Bronchial epithelial cell (primary cell): ENCODE data around the gene HRH2. TPM values are rescaled to one million over a fixed set of nuclear protein-coding genes. Genes with fewer than 3 reads are reported as not detected.

Experiments
- DNase-seq: peaks from one replicate; pipeline ENCODE4 v3.0.0-alpha.2; 2010; ENCODE audit warnings: low read depth
- FAIRE-seq: peaks from 2 replicates; lab custom pipeline; 2011; peaks lifted over from hg19 to GRCh38; lab: Jason Lieb, UNC
- H3K27me3 ChIP-seq: 2 replicates; pipeline ENCODE4 v1.5.1; 2011; ENCODE audit warnings: low read length; ENCODE audit not compliant: control insufficient read depth, insufficient read depth
- H3K36me3 ChIP-seq: 2 replicates; pipeline ENCODE4 v1.5.1; 2011; ENCODE audit warnings: low read length; ENCODE audit not compliant: control insufficient read depth, insufficient read depth
- H3K4me3 ChIP-seq: 2 replicates; pipeline ENCODE4 v1.5.1; 2011; ENCODE audit warnings: mild to moderate bottlenecking, low read depth, low read length, control low read depth
- total RNA-seq: library from RNA; depleted of rRNA; stranded (reverse); fragments of >200 nt; gene quantifications from 2 replicates; pipeline ENCODE4 v1.2.1, GENCODE V29; 2014
- TF ChIP-seq, protein P1 (sequence below): IDR thresholded peaks from 2 replicates; pipeline ENCODE4 v1.5.1; 2011; ENCODE audit warnings: mild to moderate bottlenecking, moderate library complexity, low read length, control low read depth, inconsistent platforms; ENCODE audit not compliant: insufficient read depth, severe bottlenecking

Gene HRH2
- total RNA-seq, 1 donor from 2014 or later: not detected

DNA sequence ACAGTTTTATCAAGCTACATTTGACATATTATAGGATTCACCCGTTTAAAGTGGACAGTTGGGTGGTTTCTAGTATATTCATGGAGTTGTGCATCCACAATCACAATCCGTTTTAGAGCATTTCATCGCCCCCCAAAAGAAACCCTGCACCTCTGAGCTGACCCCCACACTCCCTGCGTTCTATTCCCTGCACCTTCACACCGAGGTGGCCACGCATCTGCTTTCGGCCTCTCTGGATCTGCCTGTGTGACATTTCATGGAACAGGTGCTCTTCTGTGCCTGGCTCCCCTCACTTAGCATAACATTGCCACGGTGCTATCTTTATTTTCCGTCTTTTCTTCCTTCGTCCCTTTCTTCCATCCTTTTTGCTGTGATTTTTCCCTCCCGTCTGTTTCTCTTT, 32.7 kb downstream of the HRH2 start:
- no peak for FAIRE-seq

DNA sequence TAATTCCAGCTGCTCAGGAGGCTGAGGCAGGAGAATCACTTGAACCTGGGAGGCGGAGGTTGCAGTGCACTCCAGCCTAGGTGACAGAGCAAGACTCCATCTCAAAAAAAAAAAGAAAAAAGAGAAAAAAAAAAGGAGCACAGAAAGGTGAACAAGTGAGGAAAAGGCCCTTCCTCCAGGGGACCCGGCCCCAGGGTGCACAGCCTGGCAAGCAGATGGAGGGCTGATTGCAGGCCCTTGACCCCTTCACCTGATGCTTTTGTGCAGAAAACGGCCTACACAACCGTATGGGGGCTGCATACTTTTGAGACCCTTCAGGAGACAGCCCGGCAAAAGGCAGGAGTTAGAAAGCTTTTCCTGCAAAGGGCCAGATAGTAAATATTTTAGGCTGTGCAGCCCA, 33.9 kb downstream of the HRH2 start:
- DNase-seq: no peak
- Histone ChIP-seq H3K4me3 (no peak overlapping the region), H3K27me3 (no peaks in the 10 kb centered on the region), H3K36me3 (no peaks in the 10 kb centered on the region)
- TF ChIP-seq, protein P1, sequence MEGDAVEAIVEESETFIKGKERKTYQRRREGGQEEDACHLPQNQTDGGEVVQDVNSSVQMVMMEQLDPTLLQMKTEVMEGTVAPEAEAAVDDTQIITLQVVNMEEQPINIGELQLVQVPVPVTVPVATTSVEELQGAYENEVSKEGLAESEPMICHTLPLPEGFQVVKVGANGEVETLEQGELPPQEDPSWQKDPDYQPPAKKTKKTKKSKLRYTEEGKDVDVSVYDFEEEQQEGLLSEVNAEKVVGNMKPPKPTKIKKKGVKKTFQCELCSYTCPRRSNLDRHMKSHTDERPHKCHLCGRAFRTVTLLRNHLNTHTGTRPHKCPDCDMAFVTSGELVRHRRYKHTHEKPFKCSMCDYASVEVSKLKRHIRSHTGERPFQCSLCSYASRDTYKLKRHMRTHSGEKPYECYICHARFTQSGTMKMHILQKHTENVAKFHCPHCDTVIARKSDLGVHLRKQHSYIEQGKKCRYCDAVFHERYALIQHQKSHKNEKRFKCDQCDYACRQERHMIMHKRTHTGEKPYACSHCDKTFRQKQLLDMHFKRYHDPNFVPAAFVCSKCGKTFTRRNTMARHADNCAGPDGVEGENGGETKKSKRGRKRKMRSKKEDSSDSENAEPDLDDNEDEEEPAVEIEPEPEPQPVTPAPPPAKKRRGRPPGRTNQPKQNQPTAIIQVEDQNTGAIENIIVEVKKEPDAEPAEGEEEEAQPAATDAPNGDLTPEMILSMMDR: no peak
- FAIRE-seq: no peak

More for the DNA sequence above, 32.7 kb downstream of the HRH2 start:
- no peak overlapping the region for H3K4me3 ChIP-seq
- DNase-seq: no peak
- no peaks in the 10 kb centered on the region for H3K27me3 ChIP-seq
- H3K36me3 ChIP-seq: no peaks in the 10 kb centered on the region
- TF ChIP-seq, protein P1: no peak

DNA sequence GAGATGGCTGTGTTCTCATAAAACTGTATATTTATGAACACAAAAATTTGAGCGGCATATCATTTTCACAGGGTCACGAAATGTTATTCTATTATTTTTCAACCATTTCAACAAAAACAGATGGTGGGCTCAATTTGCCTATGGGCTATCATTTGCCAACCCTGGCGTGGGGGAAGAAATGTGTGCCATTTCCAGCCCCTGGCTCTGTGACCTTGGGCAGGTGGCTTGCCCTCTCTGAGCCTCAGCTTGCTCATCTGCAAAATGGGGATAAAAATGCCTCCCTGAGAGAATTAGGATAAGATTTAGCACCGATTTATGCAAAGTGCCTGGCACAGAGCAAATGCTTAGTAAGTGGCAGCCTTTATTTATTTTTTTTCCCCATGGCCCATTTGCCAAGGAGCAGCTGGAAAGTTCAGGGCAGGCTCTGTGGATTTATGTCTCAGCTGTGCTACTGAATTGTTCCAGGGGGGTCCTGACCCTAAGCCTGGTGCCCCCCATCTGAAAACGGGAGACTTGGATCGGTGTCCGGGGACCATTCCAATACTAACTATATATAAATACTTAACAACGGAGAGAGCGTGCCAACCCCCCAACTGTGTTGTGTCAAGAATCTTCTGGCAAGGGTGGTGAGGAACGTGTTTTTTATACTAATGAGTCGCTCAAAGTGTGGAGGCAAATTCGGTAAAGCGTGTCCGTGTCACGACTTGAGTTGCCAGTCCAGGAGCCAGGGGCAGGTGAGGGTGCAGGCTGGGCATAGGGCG, 34.5 kb downstream of the HRH2 start:
- FAIRE-seq (no peak), DNase-seq (no peak)
- no peaks in the 10 kb centered on the region for H3K27me3 ChIP-seq
- TF ChIP-seq, protein P1: no peak
- no peak overlapping the region for H3K4me3 ChIP-seq
- H3K36me3 ChIP-seq: no peaks in the 10 kb centered on the region

DNA sequence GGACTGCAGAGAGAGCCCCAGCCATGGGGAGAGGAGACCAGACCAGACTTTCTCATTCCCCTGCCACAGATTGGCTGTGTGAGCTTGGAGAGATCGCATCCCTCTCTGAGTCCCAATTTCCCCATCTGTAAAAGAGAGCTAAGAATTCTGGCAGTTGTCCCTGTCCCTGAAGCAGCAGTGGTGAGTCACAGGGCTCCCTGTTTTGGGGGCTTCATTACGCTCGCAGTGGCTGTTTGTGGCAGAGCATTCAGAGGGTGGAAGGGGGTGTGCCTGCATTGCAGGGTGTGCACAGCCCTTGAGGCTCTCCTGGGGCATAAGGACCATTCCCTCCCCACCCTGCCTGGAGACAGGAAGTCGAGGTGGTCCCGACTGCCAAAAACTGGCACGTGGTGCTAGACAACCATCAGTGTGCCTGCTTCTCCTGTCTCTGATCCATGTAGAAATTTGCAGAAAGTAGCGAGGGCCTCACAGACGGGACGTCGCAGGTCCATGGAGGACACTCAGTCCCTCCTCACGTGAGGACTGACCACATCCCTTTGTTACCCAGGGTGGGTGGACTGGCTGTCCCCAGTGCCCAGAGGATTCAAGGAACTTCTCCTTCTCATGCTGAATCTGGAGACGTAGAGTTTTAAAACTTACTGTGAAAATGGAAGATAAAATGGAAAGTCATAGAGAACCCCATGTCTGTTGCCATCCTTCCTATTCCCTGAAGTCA, 35.3 kb downstream of the HRH2 start:
- Histone ChIP-seq H3K27me3 (no peaks in the 10 kb centered on the region), H3K4me3 (no peak overlapping the region), H3K36me3 (no peaks in the 10 kb centered on the region)
- FAIRE-seq (no peak), DNase-seq (no peak)
- TF ChIP-seq, protein P1: no peak

DNA sequence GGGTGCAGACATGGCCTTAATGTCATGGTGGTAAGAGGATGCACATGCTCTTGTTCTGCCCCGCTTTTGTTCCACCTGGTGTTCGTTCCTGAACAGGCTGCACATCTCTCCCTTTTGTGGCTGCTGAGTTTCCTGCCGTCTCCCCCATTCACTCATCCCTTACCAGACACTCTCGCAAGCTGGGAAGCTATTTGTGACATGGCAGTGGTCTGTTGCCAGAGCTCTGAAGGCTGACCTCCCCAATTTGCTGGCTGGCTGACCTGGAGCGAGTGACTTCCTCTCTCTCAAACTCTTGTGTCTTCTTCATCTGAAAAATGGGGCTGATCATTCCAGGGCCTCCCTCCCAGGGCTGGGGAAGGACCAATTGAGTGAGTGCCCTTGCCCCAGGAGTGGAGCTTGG, 35.9 kb downstream of the HRH2 start:
- Histone ChIP-seq H3K27me3 (no peaks in the 10 kb centered on the region), H3K36me3 (no peaks in the 10 kb centered on the region), H3K4me3 (no peak overlapping the region)
- TF ChIP-seq, protein P1: no peak
- FAIRE-seq (no peak), DNase-seq (no peak)
